ENCODE data around the gene EIF4G3.
"Not testable (repeated sequence)": the region's sequence is repeated elsewhere in the genome, so short reads cannot be mapped to it uniquely, and the experiment has no call there.

Gene EIF4G3

DNA sequence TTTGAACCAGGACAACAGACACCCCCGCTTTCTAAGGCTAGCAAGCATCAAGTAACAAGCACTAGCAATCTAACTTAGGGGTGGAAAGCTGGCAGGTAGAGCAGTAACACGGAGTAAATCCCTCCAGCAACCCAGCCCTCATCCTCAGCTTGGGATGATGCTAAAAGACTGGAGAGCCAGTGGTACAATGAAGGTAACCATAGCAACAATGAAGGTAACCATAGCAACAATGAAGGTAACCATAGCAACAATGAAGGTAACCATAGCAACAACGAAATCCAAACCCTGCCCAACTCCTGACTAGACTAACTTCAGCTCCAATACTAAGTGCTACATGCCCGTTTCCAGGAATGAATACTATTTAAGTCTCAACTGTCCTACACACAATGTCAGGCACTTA is 22.2 kb upstream of the EIF4G3 start:
- Histone ChIP-seq H3K79me2 (ENCODE audit: low read length) (no peaks in the 10 kb centered on the region), H3K4me1 (ENCODE audit: low read length) (no peaks in the 10 kb centered on the region), H3F3A (ENCODE audit: insufficient read depth, low read length) (no peaks in the 10 kb centered on the region), H3K27ac (ENCODE audit: low read length) (no peak overlapping the region), H3K4me2 (ENCODE audit: low read depth, low read length) (no peak overlapping the region), H3K4me3 (ENCODE audit: low read length) (no peak overlapping the region), H3K27me3 (replicated peaks; ENCODE audit: insufficient read depth, low read length) (no peaks in the 10 kb centered on the region), H3K9ac (ENCODE audit: low read length) (no peak overlapping the region), H3K9me2 (replicated peaks; ENCODE audit: insufficient read depth, low read length) (no peaks in the 10 kb centered on the region), H3K36me3 (replicated peaks; ENCODE audit: insufficient read depth, low read length) (no peaks in the 10 kb centered on the region), H3K9me3 (replicated peaks; ENCODE audit: insufficient read depth, low read length) (no peaks in the 10 kb centered on the region), H4K20me1 (ENCODE audit: insufficient read depth, low read length) (no peaks in the 10 kb centered on the region), H2AFZ (ENCODE audit: low read length) (no peak overlapping the region)
- no peak for DNase-seq
- TF ChIP-seq, protein P1, sequence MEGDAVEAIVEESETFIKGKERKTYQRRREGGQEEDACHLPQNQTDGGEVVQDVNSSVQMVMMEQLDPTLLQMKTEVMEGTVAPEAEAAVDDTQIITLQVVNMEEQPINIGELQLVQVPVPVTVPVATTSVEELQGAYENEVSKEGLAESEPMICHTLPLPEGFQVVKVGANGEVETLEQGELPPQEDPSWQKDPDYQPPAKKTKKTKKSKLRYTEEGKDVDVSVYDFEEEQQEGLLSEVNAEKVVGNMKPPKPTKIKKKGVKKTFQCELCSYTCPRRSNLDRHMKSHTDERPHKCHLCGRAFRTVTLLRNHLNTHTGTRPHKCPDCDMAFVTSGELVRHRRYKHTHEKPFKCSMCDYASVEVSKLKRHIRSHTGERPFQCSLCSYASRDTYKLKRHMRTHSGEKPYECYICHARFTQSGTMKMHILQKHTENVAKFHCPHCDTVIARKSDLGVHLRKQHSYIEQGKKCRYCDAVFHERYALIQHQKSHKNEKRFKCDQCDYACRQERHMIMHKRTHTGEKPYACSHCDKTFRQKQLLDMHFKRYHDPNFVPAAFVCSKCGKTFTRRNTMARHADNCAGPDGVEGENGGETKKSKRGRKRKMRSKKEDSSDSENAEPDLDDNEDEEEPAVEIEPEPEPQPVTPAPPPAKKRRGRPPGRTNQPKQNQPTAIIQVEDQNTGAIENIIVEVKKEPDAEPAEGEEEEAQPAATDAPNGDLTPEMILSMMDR (IDR thresholded peaks at IDR 0.05; ENCODE audit: low read length): no peak
- TF ChIP-seq EZH2phosphoT487 (IDR thresholded peaks at IDR 0.05; ENCODE audit: low read length): no peak
- TF ChIP-seq EZH2 (optimal IDR thresholded peaks at IDR 0.05; ENCODE audit: low read depth, low read length): no peak

DNA sequence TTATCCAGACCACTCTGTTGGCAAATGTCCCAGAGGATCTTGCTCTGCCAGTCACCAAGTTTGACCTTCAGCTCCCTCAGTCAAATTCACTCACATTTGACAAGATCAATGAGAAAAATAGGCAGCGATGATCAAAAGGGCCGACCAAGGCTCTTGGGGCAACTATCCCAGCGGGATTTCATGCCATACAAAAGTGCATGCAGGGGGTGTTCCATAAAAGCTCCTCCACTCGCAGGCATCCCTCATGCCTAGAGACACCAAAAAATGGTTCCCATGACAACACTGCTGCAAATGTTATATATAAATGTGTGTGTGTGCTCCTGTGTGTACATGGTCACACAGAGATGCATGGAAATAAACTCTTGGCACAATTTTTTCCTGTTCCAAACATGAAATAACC is 16.2 kb upstream of the EIF4G3 start:
- no peak for TF ChIP-seq EZH2phosphoT487 (IDR thresholded peaks at IDR 0.05; ENCODE audit: low read length)
- TF ChIP-seq EZH2 (optimal IDR thresholded peaks at IDR 0.05; ENCODE audit: low read depth, low read length): no peak
- TF ChIP-seq, protein P1 (IDR thresholded peaks at IDR 0.05; ENCODE audit: low read length): no peak
- no peak for DNase-seq
- Histone ChIP-seq H3K4me2 (ENCODE audit: low read depth, low read length) (no peak overlapping the region), H3F3A (ENCODE audit: insufficient read depth, low read length) (no peaks in the 10 kb centered on the region), H3K36me3 (replicated peaks; ENCODE audit: insufficient read depth, low read length) (no peaks in the 10 kb centered on the region), H3K9ac (ENCODE audit: low read length) (no peak overlapping the region), H3K9me2 (replicated peaks; ENCODE audit: insufficient read depth, low read length) (no peaks in the 10 kb centered on the region), H3K27me3 (replicated peaks; ENCODE audit: insufficient read depth, low read length) (peaks cover 18% of the 10 kb centered on the region; the same call in 1 of the 2 replicates), H3K4me3 (ENCODE audit: low read length) (no peak overlapping the region), H3K79me2 (ENCODE audit: low read length) (no peaks in the 10 kb centered on the region), H2AFZ (ENCODE audit: low read length) (no peak overlapping the region), H4K20me1 (ENCODE audit: insufficient read depth, low read length) (no peaks in the 10 kb centered on the region), H3K9me3 (replicated peaks; ENCODE audit: insufficient read depth, low read length) (no peaks in the 10 kb centered on the region), H3K4me1 (ENCODE audit: low read length) (no peaks in the 10 kb centered on the region), H3K27ac (ENCODE audit: low read length) (no peak overlapping the region)

DNA sequence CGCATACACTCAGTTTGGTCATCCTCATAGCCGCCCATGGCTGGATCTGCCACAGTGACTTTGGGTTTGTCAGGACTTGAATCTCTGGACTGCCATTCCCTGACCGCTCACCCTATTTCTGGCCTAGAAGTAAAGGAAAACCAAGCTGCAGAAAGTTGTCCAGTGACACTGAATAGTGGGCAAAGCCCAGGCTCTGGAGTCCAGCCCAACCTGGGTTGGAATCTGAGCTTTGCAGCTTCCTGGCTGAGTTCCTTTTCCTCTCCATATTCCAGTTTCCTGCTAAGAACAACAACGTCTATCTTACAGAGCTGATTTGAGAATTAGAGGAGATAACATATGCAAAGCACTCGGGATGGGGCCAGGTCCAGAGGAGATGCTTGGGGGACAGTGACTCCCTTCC is 15.6 kb upstream of the EIF4G3 start:
- Histone ChIP-seq H3K79me2 (ENCODE audit: low read length) (no peaks in the 10 kb centered on the region), H4K20me1 (ENCODE audit: insufficient read depth, low read length) (no peaks in the 10 kb centered on the region), H3K27me3 (replicated peaks; ENCODE audit: insufficient read depth, low read length) (peaks cover 18% of the 10 kb centered on the region; the same call in 1 of the 2 replicates), H2AFZ (ENCODE audit: low read length) (no peak overlapping the region), H3F3A (ENCODE audit: insufficient read depth, low read length) (no peaks in the 10 kb centered on the region), H3K9ac (ENCODE audit: low read length) (no peak overlapping the region), H3K36me3 (replicated peaks; ENCODE audit: insufficient read depth, low read length) (no peaks in the 10 kb centered on the region), H3K9me3 (replicated peaks; ENCODE audit: insufficient read depth, low read length) (no peaks in the 10 kb centered on the region), H3K4me2 (ENCODE audit: low read depth, low read length) (no peak overlapping the region), H3K4me3 (ENCODE audit: low read length) (no peak overlapping the region), H3K9me2 (replicated peaks; ENCODE audit: insufficient read depth, low read length) (no peaks in the 10 kb centered on the region), H3K27ac (ENCODE audit: low read length) (no peak overlapping the region), H3K4me1 (ENCODE audit: low read length) (no peaks in the 10 kb centered on the region)
- no peak for DNase-seq
- TF ChIP-seq, protein P1 (IDR thresholded peaks at IDR 0.05; ENCODE audit: low read length): no peak
- TF ChIP-seq EZH2phosphoT487 (IDR thresholded peaks at IDR 0.05; ENCODE audit: low read length) (no peak), EZH2 (optimal IDR thresholded peaks at IDR 0.05; ENCODE audit: low read depth, low read length) (no peak)

DNA sequence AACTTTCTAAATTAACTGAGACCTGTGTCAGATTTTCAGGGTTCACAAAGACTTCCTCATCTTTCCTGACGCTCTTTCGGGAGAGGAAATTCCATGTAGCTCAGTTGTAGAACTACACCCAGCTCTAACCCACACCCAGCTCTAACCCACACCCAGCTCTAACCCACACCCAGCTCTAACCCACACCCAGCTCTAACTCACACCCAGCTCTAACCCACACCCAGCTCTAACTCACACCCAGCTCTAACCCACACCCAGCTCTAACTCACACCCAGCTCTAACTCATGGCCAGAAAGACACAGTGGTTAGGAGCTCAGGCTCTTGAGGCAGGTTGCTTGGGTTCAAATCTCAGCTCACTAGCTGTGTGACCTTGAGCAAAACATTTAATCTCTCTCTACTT is 14.1 kb upstream of the EIF4G3 start:
- H3K36me3 ChIP-seq (replicated peaks; ENCODE audit: insufficient read depth, low read length); H3K27ac ChIP-seq (ENCODE audit: low read length); DNase-seq; H3K4me2 ChIP-seq (ENCODE audit: low read depth, low read length); H3K9me2 ChIP-seq (replicated peaks; ENCODE audit: insufficient read depth, low read length); H2AFZ ChIP-seq (ENCODE audit: low read length); H3F3A ChIP-seq (ENCODE audit: insufficient read depth, low read length); H3K79me2 ChIP-seq (ENCODE audit: low read length); H3K4me1 ChIP-seq (ENCODE audit: low read length); H3K4me3 ChIP-seq (ENCODE audit: low read length); H3K9ac ChIP-seq (ENCODE audit: low read length); H3K9me3 ChIP-seq (replicated peaks; ENCODE audit: insufficient read depth, low read length); H4K20me1 ChIP-seq (ENCODE audit: insufficient read depth, low read length): not testable (repeated sequence)
- peaks cover 18% of the 10 kb centered on the region; the same call in 1 of the 2 replicates for H3K27me3 ChIP-seq (replicated peaks; ENCODE audit: insufficient read depth, low read length)
